Lower lobe of right lung (tissue), 2 donors: ENCODE data around the gene PODXL2. TPM values are rescaled to one million over a fixed set of nuclear protein-coding genes. Genes with fewer than 3 reads are reported as not detected.
A peak's percentile ranks its signal among the peaks of the same experiment; 100 is the strongest.

Experiments
- ATAC-seq, 2 donors: fragments of 200-7000 bp; cut with Tn5 transposase; one replicate each; pipeline ENCODE4 v1.9.1; 2020 to 2022; ENCODE audit warnings: mild to moderate bottlenecking in 2 of 2, moderate library complexity in 2 of 2
- DNase-seq: peaks from one replicate; pipeline ENCODE4 v3.0.0-alpha.2; 2020
- H3K27ac ChIP-seq: fragments of 200-600 bp; one replicate; pipeline ENCODE4 v1.8.0; 2022
- H3K27me3 ChIP-seq: fragments of 200-600 bp; one replicate; pipeline ENCODE4 v1.8.0; 2022; ENCODE audit warnings: low read depth
- H3K36me3 ChIP-seq: fragments of 200-600 bp; one replicate; pipeline ENCODE4 v1.8.0; 2022; ENCODE audit warnings: mild to moderate bottlenecking
- H3K4me1 ChIP-seq: fragments of 200-600 bp; one replicate; pipeline ENCODE4 v1.8.0; 2022
- H3K4me3 ChIP-seq: fragments of 200-600 bp; one replicate; pipeline ENCODE4 v1.8.0; 2022; ENCODE audit warnings: mild to moderate bottlenecking
- H3K9me3 ChIP-seq: fragments of 200-600 bp; one replicate; pipeline ENCODE4 v1.8.0; 2022
- intact Hi-C: fragments of 100-400 bp; cut with DNase I; formaldehyde crosslinking; loops from one replicate; pipeline ENCODE4 v1.11.0; 2022
- long read RNA-seq: library from polyadenylated mRNA; unstranded; transcript quantifications from one replicate; pipeline ENCODE4 v2.0.0, GENCODE V29; 2021
- total RNA-seq: library from RNA; stranded (reverse); fragmentation: NEBNext Ultra II Directional; extraction: Animal tissue kit (Norgen Biotek cat#: 25700); gene quantifications from one replicate; pipeline ENCODE4 v1.2.1, GENCODE V29; 2021
- TF ChIP-seq, protein P1 (sequence below): fragments of 200-600 bp; IDR thresholded peaks from one replicate; pipeline ENCODE4 v1.8.0; 2022; ENCODE audit warnings: antibody characterized with exemption, mild to moderate bottlenecking
- donor health status: DM: no; HTN: yes; CAD: no; lungs with severe emphysema.

PODXL2 gene, protein sequence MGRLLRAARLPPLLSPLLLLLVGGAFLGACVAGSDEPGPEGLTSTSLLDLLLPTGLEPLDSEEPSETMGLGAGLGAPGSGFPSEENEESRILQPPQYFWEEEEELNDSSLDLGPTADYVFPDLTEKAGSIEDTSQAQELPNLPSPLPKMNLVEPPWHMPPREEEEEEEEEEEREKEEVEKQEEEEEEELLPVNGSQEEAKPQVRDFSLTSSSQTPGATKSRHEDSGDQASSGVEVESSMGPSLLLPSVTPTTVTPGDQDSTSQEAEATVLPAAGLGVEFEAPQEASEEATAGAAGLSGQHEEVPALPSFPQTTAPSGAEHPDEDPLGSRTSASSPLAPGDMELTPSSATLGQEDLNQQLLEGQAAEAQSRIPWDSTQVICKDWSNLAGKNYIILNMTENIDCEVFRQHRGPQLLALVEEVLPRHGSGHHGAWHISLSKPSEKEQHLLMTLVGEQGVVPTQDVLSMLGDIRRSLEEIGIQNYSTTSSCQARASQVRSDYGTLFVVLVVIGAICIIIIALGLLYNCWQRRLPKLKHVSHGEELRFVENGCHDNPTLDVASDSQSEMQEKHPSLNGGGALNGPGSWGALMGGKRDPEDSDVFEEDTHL
- 2.2 TPM for total RNA-seq
- long read RNA-seq, transcript PODXL2-201 (8 exons, 2,186 nt): major isoform, 5 of 6 reads
- long read RNA-seq, partial matches to known transcripts: 0 of 6 reads
- long read RNA-seq, other reads (novel, unspliced or antisense): 1 of 6 reads

DNA sequence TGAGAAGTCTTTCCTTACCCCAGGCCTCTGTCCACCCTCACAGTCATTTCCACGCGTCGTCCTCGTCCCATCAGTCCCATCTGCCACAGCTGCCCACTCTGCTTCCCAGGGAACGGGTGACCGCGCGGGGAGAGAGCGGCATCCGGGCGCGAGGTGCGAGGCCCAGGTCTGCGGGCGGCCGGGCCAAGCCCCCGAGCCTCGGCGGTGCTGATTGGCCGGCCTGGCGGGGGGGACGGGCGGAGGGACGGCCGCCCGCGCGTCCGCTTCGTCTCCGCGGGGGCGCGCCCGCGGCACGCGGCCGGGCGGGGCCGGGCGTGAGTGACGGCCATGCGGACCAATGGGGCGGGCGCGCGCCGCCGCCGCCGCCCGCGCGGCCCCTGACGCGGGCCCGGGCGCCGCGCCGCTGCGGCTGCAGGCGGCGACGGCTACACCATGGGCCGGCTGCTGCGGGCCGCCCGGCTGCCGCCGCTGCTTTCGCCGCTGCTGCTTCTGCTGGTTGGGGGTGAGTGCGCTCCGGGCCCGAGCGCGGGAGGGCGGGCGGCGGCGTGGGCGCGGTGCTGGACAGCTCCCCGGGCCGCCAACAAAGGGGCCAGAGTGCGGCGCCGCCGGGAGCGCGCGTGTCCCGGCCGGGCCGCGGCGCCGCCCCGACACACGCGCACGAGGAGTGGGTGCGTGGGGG is at the start of gene PODXL2:
PODXL2 (plus strand) TSS at position 398 of the 679 bp plus-strand sequence; CDS start at position 433, 35 bp downstream.
- Histone ChIP-seq H3K27me3 (peaks cover 33% of the 10 kb centered on the region), H3K36me3 (no peaks in the 10 kb centered on the region), H3K4me3 (peak within 1 kb of the TSS; percentile 57), H3K4me1 (peaks cover 14% of the 10 kb centered on the region), H3K27ac (no peak within 1 kb of the TSS), H3K9me3 (no peaks in the 10 kb centered on the region)
- ATAC-seq (peak; percentile 83 to 84), DNase-seq (peak; percentile 69)
- TF ChIP-seq, protein P1, sequence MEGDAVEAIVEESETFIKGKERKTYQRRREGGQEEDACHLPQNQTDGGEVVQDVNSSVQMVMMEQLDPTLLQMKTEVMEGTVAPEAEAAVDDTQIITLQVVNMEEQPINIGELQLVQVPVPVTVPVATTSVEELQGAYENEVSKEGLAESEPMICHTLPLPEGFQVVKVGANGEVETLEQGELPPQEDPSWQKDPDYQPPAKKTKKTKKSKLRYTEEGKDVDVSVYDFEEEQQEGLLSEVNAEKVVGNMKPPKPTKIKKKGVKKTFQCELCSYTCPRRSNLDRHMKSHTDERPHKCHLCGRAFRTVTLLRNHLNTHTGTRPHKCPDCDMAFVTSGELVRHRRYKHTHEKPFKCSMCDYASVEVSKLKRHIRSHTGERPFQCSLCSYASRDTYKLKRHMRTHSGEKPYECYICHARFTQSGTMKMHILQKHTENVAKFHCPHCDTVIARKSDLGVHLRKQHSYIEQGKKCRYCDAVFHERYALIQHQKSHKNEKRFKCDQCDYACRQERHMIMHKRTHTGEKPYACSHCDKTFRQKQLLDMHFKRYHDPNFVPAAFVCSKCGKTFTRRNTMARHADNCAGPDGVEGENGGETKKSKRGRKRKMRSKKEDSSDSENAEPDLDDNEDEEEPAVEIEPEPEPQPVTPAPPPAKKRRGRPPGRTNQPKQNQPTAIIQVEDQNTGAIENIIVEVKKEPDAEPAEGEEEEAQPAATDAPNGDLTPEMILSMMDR: no peak
- intact Hi-C loops: no loop called here

DNA sequence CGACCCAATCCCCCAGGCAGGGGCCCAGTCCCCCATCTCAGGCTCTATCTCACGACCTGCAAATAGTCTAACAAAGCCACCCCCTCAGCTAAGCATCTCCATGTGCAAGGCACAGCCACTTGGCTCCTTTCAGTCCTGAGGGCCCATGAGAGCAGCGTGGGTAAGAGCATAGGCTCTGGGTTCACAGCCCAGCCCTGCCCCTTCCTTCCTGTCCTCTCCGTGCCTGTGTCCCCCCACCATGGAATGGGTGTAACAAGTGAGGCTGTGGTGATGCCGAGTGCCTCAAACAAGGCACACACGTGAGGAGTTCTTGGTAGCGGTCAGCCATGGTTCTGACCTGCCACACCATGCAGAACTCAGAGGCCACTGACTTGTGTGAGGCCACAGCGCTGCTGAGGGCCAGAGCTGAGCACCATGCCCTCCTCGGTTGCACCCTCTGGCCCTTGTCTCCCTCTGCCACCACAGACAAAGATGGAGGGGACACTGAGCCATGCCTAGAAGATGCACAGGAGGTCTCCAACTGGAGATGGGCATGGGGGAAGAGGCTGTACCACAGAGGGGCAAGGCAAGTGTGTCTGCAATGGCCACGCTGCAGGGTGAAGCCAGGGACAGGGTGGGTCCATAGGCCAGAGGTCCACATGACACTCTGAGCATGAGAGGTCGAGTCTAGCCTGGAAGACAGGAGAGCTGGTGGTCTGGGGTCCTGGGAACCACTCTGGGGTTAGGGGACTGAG is 48.5 kb upstream of the PODXL2 start:
- peaks cover 62% of the 10 kb centered on the region for H3K36me3 ChIP-seq
- intact Hi-C loops: no loop called here
- TF ChIP-seq, protein P1: no peak

DNA sequence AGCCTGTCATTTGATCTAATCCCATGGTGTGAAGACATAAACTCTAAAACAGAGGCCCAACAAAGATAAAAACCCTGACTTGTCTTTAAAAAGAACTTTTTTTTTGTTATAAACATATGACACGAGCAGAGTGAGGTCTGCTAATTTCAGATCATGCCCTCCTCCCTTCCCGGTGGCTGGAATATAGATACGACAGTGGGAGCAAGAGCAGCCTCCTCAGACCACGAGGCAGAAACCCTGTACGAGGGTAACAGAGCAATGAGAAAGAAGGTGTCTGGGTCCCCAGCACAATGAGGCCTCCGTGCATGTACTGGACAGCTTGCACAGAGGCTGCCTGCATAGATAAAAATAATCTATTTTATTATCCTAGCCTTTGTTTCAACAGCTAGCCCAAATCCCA is 44.3 kb upstream of the PODXL2 start:
- Histone ChIP-seq H3K4me3 (no peak overlapping the region), H3K36me3 (peaks cover 21% of the 10 kb centered on the region), H3K4me1 (peaks cover 35% of the 10 kb centered on the region), H3K27ac (no peak overlapping the region), H3K9me3 (no peaks in the 10 kb centered on the region), H3K27me3 (no peaks in the 10 kb centered on the region)
- TF ChIP-seq, protein P1: no peak
- DNase-seq: no peak
- intact Hi-C loops: no loop called here
- no peak for ATAC-seq

More for the DNA sequence above, 48.5 kb upstream of the PODXL2 start:
- Histone ChIP-seq H3K4me1 (peaks cover 8% of the 10 kb centered on the region), H3K9me3 (no peaks in the 10 kb centered on the region), H3K27ac (no peak overlapping the region), H3K27me3 (no peaks in the 10 kb centered on the region), H3K4me3 (no peak overlapping the region)
- no peak for ATAC-seq
- DNase-seq: no peak

DNA sequence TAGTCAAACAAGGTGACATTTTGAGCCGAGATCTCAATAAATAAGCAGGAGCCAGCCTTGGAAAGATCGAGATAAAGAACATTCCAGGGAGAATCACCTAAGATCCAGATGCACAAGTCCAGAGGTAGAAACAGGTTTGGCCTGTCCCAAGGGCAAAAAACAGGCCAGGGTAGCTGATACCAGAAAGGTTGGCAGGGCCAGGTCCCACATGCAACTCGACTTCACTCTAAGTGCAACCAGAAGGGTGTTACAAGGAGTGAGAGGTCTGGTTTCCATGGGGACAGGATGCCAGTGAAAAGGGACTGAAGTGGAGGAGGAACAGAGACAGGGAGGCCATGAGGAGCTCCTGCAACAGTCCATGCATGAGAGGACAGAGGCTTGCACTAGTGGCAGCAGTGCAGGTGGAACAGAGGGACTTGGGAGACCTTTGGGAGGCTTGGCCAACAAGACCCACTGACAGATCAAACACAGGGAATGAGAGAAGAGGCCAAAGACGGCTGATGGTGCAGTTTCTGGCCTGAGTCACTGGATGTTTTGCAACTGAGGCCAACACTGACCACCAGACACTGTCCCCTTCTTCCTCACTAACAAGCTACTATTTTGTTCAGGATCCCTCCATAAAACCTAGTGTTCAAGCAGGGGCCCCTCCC is 43.7 kb upstream of the PODXL2 start:
- Histone ChIP-seq H3K36me3 (peaks cover 15% of the 10 kb centered on the region), H3K9me3 (no peaks in the 10 kb centered on the region), H3K4me3 (no peak overlapping the region), H3K27ac (no peak overlapping the region), H3K27me3 (no peaks in the 10 kb centered on the region), H3K4me1 (peaks cover 35% of the 10 kb centered on the region)
- peak in 1 of 2 donors; percentile 4 for ATAC-seq
- TF ChIP-seq, protein P1: no peak
- intact Hi-C loops: no loop called here
- DNase-seq: no peak
